GM21619 (cell line): Measurements from ENCODE around the gene VAMP3.

Source experiments
- ATAC-seq: cut with Tn5 transposase; IDR thresholded peaks from one replicate; pipeline ENCODE4 v1.9.1; 2021; ENCODE audit not compliant: unreplicated experiment

The VAMP3 gene

GRCh38 chr1:7810395-7810794, 39.3 kb downstream of the VAMP3 start:
- no peak for ATAC-seq

- ATAC-seq, result no peak
Observed at GRCh38 chr1:7811476-7811875, 40.4 kb downstream of the VAMP3 start.

DNA sequence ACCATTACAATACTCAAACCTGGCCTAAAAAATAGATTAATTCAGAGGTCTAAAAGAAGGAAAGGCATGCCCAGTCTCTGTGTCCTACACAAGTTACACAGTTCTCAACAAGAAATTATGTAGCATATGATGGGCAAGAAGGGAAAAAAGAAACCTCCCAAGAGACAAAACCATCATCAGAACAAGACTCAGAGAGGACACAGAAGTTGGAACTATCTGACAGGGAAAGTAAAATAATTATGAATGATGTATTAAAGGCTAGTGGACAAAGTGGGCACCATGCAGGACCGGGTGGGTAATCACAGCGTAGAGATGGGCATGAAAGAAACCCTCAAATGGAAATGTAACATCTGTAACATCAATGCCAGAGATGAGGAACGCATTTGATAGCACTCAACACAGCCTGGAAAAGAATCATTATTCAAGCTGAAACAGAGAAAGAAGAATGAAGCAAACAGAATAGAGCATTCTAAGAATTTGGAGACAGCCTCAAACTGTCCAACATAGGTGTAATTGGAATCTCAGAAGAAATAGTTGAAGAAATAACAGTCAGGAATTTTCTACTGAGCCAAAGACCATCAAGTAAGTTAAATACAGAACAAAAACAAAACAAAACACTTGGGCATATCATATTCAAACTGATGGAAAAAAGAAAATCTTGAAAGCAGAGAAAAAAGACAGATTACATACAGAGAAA, 42.7 kb downstream of the VAMP3 start:
- ATAC-seq, result no peak

GRCh38 chr1:7821282-7821681, 50.2 kb downstream of the VAMP3 start:
- ATAC-seq, result no peak

DNA sequence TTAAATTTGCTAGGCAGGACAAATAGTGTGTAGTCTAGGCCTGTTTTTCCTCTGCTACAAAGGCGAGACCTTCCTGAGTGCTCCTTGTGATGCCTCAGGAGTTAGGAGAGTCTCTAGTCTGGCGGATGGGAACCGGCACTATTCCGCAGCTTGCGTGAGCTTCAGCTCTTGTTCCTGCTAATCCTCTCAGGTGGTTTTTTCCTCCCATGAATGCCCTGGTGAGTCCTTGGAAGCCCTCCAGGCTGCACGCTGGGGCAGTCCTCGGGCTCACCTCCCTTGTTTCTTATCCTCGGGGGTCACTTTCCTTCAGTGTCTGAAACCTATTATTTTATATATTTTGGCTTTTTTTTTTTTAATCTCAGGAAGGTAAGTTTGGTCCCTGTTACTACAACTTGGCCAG, 53.6 kb downstream of the VAMP3 start:
- ATAC-seq, result no peak

GRCh38 chr1:7826363-7826762, 55.3 kb downstream of the VAMP3 start:
- no peak for ATAC-seq

- ATAC-seq, result no peak
Observed at GRCh38 chr1:7827126-7827955, 56.2 kb downstream of the VAMP3 start.
